NCI-H2029 treated with DMSO at 0.1 percent for 48 hours (cell line): ENCODE results near the gene MAP7D1.
"Not testable (repeated sequence)": the region's sequence is repeated elsewhere in the genome, so short reads cannot be mapped to it uniquely, and the experiment has no call there.

ENCODE experiments used
- DNase-seq: peaks from one replicate; lab custom pipeline; 2025; lab: John Stamatoyannopoulos, UW

The MAP7D1 gene

GRCh38 chr1:36168514-36168913, 12.6 kb downstream of the MAP7D1 start:
- DNase-seq: no peak

GRCh38 chr1:36170643-36171412, 14.9 kb downstream of the MAP7D1 start:
- no peak for DNase-seq

GRCh38 chr1:36172017-36172747, 16.2 kb downstream of the MAP7D1 start:
- DNase-seq: no peak

GRCh38 chr1:36172983-36173382, 17.0 kb downstream of the MAP7D1 start:
- no peak for DNase-seq

GRCh38 chr1:36174713-36175112, 18.8 kb downstream of the MAP7D1 start:
- DNase-seq: no peak

GRCh38 chr1:36175137-36176095, 19.5 kb downstream of the MAP7D1 start:
- DNase-seq: no peak

- no peak for DNase-seq
These were observed 20.4 kb downstream of the MAP7D1 start for GRCh38 chr1:36176106-36176949.

GRCh38 chr1:36177589-36178431, 21.9 kb downstream of the MAP7D1 start:
- DNase-seq: no peak

- DNase-seq: no peak
These were observed 22.7 kb downstream of the MAP7D1 start for GRCh38 chr1:36178471-36179219.

- DNase-seq: no peak
These were observed 23.2 kb downstream of the MAP7D1 start for GRCh38 chr1:36179220-36179600.

- DNase-seq: peak; percentile 68
These were observed 26.8 kb downstream of the MAP7D1 start for GRCh38 chr1:36182734-36183133.

GRCh38 chr1:36183309-36183856, 27.4 kb downstream of the MAP7D1 start:
- DNase-seq: peak; percentile 68

- DNase-seq: peak; percentile 74
These were observed 32.0 kb downstream of the MAP7D1 start for GRCh38 chr1:36187800-36188593.

- not testable (repeated sequence) for DNase-seq
These were observed 40.8 kb downstream of the MAP7D1 start for GRCh38 chr1:36196805-36197204.

GRCh38 chr1:36198641-36199040, 42.7 kb downstream of the MAP7D1 start:
- DNase-seq: no peak

GRCh38 chr1:36199934-36200741, 44.2 kb downstream of the MAP7D1 start:
- no peak for DNase-seq

- DNase-seq: no peak
These were observed 47.1 kb downstream of the MAP7D1 start for GRCh38 chr1:36203027-36203553.
